Activated naive CD8-positive, alpha-beta T cell (primary cell): Measurements from ENCODE around the gene ZBTB17.
"Not testable (repeated sequence)": the region's sequence is repeated elsewhere in the genome, so short reads cannot be mapped to it uniquely, and the experiment has no call there.

Source experiments
- H3K27ac Mint-ChIP-seq: one replicate; pipeline ENCODE4 v1.8.0; 2021; ENCODE audit warnings: mixed read lengths
- H3K27me3 Mint-ChIP-seq: one replicate; pipeline ENCODE4 v1.8.0; 2021; ENCODE audit warnings: mixed read lengths
- H3K36me3 Mint-ChIP-seq: one replicate; pipeline ENCODE4 v1.8.0; 2021; ENCODE audit warnings: mixed read lengths
- H3K4me1 Mint-ChIP-seq: one replicate; pipeline ENCODE4 v1.8.0; 2021; ENCODE audit warnings: low read depth, mixed read lengths
- H3K4me3 Mint-ChIP-seq: one replicate; pipeline ENCODE4 v1.8.0; 2021; ENCODE audit warnings: mild to moderate bottlenecking, mixed read lengths
- H3K9me3 Mint-ChIP-seq: one replicate; pipeline ENCODE4 v1.8.0; 2021; ENCODE audit warnings: low read depth, mixed read lengths

ZBTB17 gene

DNA sequence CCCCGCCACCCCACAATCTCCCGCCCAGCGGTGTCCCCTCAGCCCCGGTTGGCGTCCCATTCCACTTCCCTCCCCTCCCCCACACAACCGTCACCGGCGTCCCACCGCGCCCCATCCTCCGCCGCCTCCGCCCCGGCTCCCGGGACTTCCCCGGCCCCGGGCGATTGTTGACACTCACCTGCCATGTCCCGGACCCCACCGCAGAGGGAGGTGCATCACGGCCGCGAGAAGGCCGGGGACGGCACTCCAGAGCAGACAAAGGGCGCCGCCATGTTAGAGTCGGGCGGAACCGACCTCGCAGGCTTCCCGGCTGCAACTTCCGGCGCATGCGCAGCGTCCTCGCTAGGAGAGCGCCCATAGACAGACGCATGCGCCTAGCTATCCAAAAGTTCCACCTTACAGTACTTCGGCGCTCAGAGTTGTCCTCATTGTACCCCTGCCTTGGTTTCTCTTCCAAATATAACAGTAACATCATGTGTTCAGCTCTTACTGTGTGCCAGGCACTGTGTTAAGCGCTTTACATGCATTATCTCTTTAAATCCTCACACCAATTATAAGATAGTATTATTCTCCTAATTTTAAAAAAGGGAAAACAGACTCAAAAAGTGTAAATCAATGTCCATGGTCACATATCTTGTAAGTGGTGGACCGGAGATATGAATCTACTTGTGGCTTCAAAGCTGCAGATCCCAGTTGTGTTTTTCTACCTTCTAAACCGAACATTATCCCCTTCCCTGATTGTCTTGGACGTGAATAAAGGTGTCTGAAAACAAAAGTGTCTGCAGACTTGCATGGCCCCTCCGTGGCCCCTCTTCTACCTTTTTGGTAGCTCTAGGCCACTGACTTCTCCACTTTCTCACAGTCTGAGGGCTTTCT lies at the start of gene ZBTB17:
Gene ZBTB17 (minus strand): TSS at position 297 of the 876 bp plus-strand sequence. CDS start 27,606 bp downstream, outside the sequence.
- peaks cover 44% of the 10 kb centered on the region for H3K4me1 Mint-ChIP-seq
- no peaks in the 10 kb centered on the region for H3K9me3 Mint-ChIP-seq
- H3K27ac Mint-ChIP-seq, result peak within 1 kb of the TSS; percentile 95
- peaks cover 13% of the 10 kb centered on the region for H3K36me3 Mint-ChIP-seq
- H3K4me3 Mint-ChIP-seq, result peak within 1 kb of the TSS; percentile 92
- no peaks in the 10 kb centered on the region for H3K27me3 Mint-ChIP-seq

DNA sequence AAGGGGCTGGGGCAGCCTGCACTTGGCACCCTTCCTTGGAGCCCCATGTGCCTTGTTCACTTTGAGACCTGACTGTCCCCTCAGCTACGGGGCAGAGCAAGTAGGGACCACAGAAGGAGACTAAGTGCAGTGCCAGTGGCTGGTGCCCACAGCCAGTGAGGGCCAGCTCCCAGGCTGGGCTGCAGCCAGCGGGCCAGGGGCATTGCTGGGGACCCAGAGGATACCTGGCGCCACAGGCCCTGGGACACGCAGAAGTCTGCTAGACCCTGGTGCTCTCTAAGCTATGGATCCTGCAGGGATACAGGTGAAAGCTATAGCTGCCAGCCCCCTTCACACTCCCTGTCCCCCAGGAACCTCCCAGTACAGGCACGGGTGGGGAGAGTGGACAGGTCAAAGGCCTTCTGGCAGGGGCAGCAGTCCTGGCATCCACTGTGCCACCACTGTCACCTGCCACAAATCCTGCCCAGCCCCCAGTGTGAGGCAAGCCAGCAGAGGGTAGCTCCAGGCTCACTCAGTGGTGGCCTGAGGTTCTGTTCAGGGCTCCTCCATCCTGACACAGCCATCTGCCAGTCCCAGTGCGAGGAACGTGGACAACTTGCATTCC lies 47.3 kb upstream of the ZBTB17 start:
- H3K4me1 Mint-ChIP-seq, result peaks cover 2% of the 10 kb centered on the region
- no peaks in the 10 kb centered on the region for H3K36me3 Mint-ChIP-seq
- H3K27me3 Mint-ChIP-seq, result peaks cover 2% of the 10 kb centered on the region
- H3K9me3 Mint-ChIP-seq, result no peaks in the 10 kb centered on the region
- H3K27ac Mint-ChIP-seq, result no peak overlapping the region
- no peak overlapping the region for H3K4me3 Mint-ChIP-seq

DNA sequence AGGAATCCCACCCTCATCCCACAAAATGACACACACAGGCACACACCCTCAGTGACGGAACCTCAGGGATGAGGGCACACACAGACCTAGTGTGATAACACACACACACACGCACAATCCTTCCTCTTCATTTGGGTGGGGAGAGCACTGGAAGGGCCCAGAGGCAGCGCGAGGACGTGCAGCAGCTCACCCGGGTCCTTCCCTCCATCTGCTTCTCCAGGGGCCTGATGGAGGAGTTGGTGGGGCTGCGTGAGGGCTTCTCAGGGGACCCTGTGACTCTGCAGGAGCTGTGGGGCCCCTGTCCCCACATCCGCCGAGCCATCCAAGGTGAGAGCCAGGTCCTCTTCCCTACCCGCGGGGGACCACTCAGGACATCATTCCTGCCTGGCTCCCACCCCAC lies 46.5 kb upstream of the ZBTB17 start:
- Mint-ChIP-seq H3K27me3 (no peaks in the 10 kb centered on the region), H3K9me3 (no peaks in the 10 kb centered on the region), H3K4me3 (no peak overlapping the region), H3K36me3 (no peaks in the 10 kb centered on the region), H3K4me1 (no peaks in the 10 kb centered on the region), H3K27ac (no peak overlapping the region)

DNA sequence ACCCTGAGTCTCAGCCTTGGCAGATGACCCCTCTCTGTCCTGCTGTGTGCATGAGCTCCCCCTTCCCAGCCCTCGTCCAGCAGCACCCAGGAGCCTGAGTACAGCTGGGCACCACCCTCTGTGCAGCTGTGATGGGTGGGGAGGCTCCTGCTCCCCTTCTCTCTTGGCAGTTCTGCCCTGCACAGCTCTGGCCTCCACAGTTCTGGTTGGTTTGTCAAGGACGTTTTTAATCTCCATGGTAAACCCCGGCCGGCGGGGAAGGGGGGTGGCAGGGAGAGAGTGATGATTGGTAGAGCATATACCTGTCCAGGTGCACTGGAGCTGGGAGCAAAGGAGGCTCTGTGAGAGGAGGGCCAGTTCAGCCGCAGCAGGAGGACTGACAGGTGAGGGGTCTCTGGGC lies 45.8 kb upstream of the ZBTB17 start, which contains the start of gene CLCNKA:
Gene CLCNKA (plus strand): TSS at position 356 of the 400 bp plus-strand sequence. CDS start 584 bp downstream, outside the sequence.
- no peak within 1 kb of the TSS for H3K4me3 Mint-ChIP-seq
- no peaks in the 10 kb centered on the region for H3K27me3 Mint-ChIP-seq
- H3K36me3 Mint-ChIP-seq, result no peaks in the 10 kb centered on the region
- no peaks in the 10 kb centered on the region for H3K4me1 Mint-ChIP-seq
- H3K9me3 Mint-ChIP-seq, result no peaks in the 10 kb centered on the region
- no peak within 1 kb of the TSS for H3K27ac Mint-ChIP-seq

DNA sequence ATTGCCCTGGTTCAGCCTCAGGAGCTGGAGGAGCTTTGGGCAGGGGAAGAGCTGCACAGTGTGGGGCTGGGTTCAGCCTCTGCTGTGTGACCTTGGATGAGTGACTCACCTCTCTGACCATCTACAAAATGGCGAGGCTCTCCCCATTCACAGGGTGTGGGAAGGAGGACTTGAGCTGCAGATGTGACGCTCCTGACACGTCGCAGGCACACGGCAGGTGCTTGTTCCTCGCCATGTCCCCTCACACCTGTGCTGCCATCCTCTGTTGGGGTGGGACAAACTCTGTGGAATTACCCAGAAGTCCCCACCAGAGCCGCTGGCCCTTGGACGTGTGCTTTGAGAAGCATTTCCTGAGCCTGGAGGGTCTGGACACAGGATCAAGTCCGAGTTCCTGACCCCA lies 45.0 kb upstream of the ZBTB17 start:
- H3K4me1 Mint-ChIP-seq, H3K27ac Mint-ChIP-seq, H3K9me3 Mint-ChIP-seq, H3K36me3 Mint-ChIP-seq, H3K27me3 Mint-ChIP-seq, H3K4me3 Mint-ChIP-seq: not testable (repeated sequence)

DNA sequence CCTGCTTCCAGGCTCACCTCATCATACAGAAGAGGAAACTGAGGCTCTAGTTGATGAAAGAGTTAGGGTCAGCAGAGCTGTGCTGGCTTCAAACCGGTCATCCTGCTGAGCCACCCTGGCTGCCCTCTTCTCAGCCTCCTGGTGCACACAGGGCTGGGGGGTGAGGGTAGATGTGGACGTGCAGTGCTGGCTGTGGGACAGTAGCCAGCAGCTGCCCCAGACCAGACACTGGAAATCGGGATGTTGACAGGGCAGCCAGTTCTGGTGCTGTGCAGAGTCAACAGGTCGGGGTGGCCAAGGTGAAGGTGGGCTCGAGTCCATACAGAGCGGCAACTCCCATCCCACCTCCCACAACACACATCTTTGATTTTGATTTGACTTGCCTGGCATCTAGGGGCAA lies 44.4 kb upstream of the ZBTB17 start:
- no peaks in the 10 kb centered on the region for H3K9me3 Mint-ChIP-seq
- H3K27ac Mint-ChIP-seq, result no peak overlapping the region
- H3K27me3 Mint-ChIP-seq, result no peaks in the 10 kb centered on the region
- H3K36me3 Mint-ChIP-seq, result no peaks in the 10 kb centered on the region
- no peaks in the 10 kb centered on the region for H3K4me1 Mint-ChIP-seq
- H3K4me3 Mint-ChIP-seq, result no peak overlapping the region

DNA sequence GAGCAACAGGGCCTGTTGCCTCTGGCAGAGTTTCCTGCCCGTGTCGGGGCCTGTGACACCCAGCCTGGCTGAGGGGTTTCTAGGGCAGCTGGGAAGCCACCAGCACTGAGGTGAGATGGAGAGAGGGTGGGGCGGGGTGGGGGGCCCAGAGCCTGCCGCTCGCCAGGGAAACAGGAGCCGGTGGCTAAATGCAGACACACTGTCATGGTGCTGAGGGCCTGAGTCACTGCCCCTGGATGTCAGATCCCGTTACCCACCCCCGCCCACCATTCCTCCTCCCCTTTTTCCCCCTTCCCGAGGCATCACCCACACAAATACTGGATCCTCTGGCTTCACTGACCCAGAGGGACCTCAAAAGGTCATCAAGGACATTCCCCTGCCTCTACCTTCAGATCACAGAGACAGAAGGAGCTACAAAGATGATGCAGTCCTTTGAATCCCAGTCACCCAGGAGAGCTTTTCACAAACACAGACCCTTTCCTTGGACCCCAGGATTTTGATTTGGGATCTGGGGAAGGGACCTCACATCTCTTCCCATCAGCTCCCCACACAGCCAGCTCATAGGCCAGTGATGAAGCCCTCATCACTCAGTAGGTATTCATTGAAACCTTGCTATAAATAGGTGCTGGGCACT lies 43.9 kb upstream of the ZBTB17 start:
- Mint-ChIP-seq H3K9me3 (no peaks in the 10 kb centered on the region), H3K27ac (no peak overlapping the region), H3K27me3 (no peaks in the 10 kb centered on the region), H3K4me1 (no peaks in the 10 kb centered on the region), H3K4me3 (no peak overlapping the region), H3K36me3 (no peaks in the 10 kb centered on the region)

DNA sequence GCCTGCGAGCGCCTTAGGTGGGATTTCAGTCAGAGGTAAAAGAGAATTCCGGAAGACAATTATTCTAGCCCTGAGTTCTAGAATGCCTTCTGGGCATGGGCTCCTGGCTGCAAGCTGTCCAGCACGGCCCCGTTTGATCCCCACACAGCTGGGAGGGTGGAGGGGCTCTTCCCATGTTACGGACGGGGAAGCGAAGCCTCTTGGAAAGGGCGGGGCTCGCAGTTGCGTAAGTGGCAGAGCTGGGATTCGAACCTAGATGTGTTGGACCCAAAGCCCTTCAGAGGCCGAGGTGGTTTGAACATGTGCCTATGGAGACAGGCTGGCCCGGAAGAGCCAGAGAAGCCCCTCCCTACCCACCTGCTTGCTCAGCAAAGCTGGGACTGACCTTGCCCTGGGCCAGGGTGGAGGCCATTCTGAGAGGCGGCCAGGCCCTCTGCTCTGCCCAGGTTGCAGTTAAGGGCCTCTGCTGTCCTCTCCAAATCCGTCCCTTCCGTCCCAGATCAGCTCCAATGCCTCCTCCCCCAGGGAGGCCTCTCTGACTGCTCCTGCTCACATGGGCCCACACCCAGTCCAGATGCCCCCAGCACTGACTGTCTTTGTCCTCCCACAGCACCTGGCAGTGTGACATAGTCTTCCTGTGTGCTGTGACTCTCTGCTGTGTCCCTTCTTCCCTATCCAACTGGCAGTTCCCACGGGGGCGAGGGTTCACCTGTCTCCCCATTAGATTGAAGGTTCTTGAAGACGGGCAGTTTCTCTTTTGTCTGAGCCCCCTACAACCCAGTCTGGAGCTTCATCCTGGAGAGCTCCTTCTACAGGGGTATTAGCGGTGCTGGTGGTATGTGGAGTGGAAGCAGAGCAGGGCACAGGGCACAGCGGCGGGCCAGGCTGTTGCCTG lies 43.1 kb upstream of the ZBTB17 start:
- Mint-ChIP-seq H3K9me3 (no peaks in the 10 kb centered on the region), H3K36me3 (no peaks in the 10 kb centered on the region)

DNA sequence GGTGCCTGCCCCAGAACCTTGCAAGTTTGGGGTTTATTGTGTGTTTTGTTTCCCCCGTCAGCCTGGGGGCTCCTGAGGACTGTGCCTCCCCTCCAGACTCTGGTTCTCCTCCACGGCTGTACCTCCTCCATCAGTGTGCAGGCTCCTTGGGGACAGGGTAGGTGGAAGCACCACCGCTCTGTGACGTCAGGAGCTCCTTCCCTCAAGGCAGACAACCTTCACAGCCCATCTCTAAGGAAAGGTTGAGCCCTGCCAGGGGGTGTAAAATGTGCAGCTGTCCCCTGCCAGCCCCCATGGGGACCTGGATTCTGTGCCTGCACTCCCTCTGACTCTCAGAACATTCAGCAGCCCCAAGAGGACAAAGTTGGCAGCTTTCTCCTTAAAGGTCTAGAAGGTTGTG lies 42.4 kb upstream of the ZBTB17 start:
- H3K36me3 Mint-ChIP-seq, result no peaks in the 10 kb centered on the region
- no peaks in the 10 kb centered on the region for H3K4me1 Mint-ChIP-seq
- H3K27me3 Mint-ChIP-seq, result no peaks in the 10 kb centered on the region
- no peak overlapping the region for H3K4me3 Mint-ChIP-seq
- H3K27ac Mint-ChIP-seq, result peak overlapping the region; percentile 16
- H3K9me3 Mint-ChIP-seq, result no peaks in the 10 kb centered on the region

More for the DNA sequence above, 43.1 kb upstream of the ZBTB17 start:
- no peaks in the 10 kb centered on the region for H3K27me3 Mint-ChIP-seq
- H3K4me1 Mint-ChIP-seq, result no peaks in the 10 kb centered on the region
- H3K4me3 Mint-ChIP-seq, result no peak overlapping the region
- H3K27ac Mint-ChIP-seq, result peak overlapping the region; percentile 16

DNA sequence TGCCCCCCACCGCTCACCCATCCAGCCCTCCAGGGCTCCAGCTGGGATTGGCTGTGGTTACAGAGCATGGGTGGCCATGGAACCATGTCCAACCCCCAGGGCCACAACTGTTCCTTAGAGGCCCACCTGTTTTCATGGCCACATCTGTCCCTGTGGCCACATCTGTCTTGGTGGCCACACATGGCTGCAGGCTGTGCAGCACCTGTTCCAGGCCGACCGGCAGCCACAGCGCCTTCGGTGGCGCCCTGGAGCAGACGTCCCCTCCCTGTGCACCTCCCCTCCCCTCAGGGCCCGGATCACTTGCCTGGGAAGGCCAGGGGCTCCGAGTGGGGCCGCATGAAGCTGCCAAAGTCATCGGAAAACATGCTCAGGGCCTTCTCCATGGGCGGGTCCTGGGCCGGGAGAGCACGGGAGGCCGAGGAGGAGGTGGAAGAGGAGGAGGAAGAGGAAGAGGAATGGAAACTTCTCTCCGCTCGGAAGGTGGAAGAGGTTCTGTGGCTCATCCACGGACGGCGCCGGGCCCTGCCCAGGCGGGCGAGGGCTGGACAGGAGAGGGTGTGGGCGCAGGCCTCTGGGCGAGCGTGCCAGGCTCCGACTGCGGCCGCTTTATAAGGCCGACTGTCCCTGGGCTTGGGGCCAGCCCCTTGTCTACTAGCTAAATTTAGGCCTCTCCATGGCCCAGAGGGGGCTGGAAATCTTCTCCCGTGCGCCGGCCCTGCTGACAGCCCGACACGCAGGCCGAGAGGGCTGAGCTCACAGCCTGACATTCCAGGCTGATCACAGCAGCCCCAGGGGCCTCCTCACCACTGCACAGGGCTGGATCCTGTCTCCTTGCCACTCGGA lies 41.8 kb upstream of the ZBTB17 start, which contains the start of gene HSPB7:
Gene HSPB7 (minus strand): TSS at position 583 of the 843 bp plus-strand sequence. CDS start 80 bp downstream, at position 503.
- Mint-ChIP-seq H3K4me1 (no peaks in the 10 kb centered on the region), H3K9me3 (no peaks in the 10 kb centered on the region), H3K4me3 (no peak within 1 kb of the TSS), H3K27ac (peak within 1 kb of the TSS; percentile 16), H3K36me3 (no peaks in the 10 kb centered on the region), H3K27me3 (no peaks in the 10 kb centered on the region)

DNA sequence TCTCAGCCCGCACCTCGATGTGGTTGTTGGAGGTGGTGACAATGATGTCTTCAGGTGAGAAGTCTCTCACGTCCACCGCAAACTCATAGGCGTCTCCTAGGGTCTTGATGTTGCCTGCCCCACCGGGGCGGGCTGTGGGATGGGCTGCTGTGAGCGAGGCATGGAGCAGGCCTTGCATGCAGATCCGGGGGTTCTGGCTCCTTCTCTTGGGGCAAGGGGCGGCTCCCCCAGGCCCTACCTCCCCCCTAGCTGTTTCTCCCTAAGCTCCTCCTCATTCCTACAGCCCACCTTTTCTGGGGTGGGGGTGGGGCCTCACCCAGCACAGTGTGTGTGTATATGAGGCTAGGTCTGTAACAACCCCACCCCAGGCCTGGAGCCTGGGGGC lies 41.2 kb upstream of the ZBTB17 start:
- Mint-ChIP-seq H3K9me3 (no peaks in the 10 kb centered on the region), H3K4me1 (peaks cover 4% of the 10 kb centered on the region), H3K4me3 (no peak overlapping the region), H3K27ac (no peak overlapping the region), H3K27me3 (no peaks in the 10 kb centered on the region), H3K36me3 (no peaks in the 10 kb centered on the region)

DNA sequence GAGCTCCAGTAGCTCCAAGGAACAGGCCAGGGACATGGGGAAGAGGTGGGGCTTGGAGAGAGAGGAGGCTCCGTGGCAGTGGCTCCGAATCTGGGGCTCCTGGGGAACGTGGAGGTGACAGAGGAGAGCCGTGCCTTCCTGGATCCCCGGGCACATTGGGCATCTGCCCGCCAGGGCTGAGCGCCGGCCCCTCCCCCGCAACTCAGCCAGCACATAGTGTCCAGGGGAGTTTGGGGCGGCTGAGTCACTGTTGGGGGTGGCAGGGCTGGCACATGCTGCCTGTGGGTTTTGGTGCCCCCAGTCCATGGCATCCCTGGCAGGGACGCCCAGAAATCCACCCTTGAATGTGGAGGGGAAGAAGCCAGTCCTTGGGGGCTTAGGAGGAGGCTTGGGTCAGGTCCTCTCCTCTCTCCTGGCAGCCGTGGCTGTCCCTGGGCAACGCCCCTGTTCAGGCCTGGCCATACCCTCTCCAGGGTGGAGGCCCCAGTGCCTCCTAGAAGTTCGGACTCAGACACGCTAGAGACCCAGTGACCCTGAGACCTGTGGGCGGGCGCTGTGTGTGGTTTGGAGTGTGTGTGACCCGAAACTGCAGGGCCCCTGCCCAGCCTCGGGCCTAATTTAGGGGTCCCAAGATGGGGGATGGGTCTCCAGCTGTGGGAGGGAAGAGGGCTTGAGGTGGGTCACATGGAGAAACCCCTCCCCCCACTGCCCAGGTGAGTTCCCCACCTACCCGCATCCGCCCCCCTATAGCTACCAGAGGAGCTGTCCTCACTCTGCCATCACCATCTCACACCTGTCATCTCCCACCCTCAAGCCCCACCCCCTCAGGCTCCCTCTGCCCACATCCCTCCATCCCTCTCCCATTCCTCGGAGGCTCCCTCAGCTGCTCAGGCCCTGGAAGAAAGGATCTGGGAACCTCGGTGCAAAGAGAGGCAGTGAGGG lies 40.3 kb upstream of the ZBTB17 start:
- peaks cover 4% of the 10 kb centered on the region for H3K4me1 Mint-ChIP-seq
- H3K36me3 Mint-ChIP-seq, result no peaks in the 10 kb centered on the region

DNA sequence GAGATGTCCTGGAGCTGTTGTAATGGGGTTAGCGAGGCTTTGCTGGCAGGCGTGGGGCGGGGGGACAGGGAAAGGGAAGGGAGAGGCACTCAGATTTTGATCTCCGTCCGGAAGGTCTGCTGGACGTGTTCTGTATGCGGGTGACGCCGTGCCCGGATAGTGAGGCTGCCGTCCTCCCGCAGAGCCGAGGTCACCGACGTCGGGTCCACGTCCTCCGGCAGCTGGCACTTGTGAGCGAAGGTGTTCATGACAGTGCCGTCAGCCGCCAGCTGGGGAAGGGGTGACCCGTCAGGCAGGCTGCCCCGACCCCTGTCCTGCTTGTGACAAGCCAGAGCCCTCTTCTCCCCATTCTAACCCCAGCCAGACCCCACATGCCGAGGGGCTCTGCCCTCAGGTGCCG lies 39.6 kb upstream of the ZBTB17 start:
- Mint-ChIP-seq H3K4me1 (peaks cover 4% of the 10 kb centered on the region), H3K9me3 (no peaks in the 10 kb centered on the region), H3K36me3 (no peaks in the 10 kb centered on the region), H3K4me3 (no peak overlapping the region), H3K27me3 (no peaks in the 10 kb centered on the region), H3K27ac (no peak overlapping the region)

More for the DNA sequence above, 40.3 kb upstream of the ZBTB17 start:
- no peaks in the 10 kb centered on the region for H3K9me3 Mint-ChIP-seq
- no peaks in the 10 kb centered on the region for H3K27me3 Mint-ChIP-seq
- no peak overlapping the region for H3K4me3 Mint-ChIP-seq
- H3K27ac Mint-ChIP-seq, result no peak overlapping the region
